SU-DHL-6 (cell line): Measurements from ENCODE around the gene SHFL.

Experiments
- EZH2phosphoT487 ChIP-seq: fragments of 200-600 bp; sonication (generic), shearing (Covaris generic); conservative IDR thresholded peaks from 2 replicates; pipeline ENCODE4 v1.6.1; 2018; ENCODE audit warnings: mild to moderate bottlenecking, antibody characterized with exemption, low read length, moderate library complexity, mixed read lengths
- TF ChIP-seq, protein P1 (sequence below): fragments of 200-600 bp; sonication (generic); IDR thresholded peaks from one replicate; pipeline ENCODE4 v1.5.1; 2017; ENCODE audit warnings: antibody characterized with exemption, mild to moderate bottlenecking, low read length, moderate library complexity; ENCODE audit not compliant: insufficient read depth, poor library complexity, severe bottlenecking

- TF ChIP-seq, protein P1, sequence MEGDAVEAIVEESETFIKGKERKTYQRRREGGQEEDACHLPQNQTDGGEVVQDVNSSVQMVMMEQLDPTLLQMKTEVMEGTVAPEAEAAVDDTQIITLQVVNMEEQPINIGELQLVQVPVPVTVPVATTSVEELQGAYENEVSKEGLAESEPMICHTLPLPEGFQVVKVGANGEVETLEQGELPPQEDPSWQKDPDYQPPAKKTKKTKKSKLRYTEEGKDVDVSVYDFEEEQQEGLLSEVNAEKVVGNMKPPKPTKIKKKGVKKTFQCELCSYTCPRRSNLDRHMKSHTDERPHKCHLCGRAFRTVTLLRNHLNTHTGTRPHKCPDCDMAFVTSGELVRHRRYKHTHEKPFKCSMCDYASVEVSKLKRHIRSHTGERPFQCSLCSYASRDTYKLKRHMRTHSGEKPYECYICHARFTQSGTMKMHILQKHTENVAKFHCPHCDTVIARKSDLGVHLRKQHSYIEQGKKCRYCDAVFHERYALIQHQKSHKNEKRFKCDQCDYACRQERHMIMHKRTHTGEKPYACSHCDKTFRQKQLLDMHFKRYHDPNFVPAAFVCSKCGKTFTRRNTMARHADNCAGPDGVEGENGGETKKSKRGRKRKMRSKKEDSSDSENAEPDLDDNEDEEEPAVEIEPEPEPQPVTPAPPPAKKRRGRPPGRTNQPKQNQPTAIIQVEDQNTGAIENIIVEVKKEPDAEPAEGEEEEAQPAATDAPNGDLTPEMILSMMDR = no peak
- no peak for TF ChIP-seq EZH2phosphoT487
These were observed 2.9 kb downstream of the SHFL start for GRCh38 chr19:10088949-10089554.
